HL-60 (cell line): ENCODE data around the gene FUT2.
"Not testable (repeated sequence)": the region's sequence is repeated elsewhere in the genome, so short reads cannot be mapped to it uniquely, and the experiment has no call there.

Source experiments
- DNase-seq, 2 experiments: peaks; one replicate each; pipeline ENCODE4 v3.0.0-alpha.2; 2010 to 2020; ENCODE audit warnings: low read depth in 1 of 2, low spot score in 1 of 2
- H3K27ac ChIP-seq: fragments of 250-450 bp; sonication (Bioruptor Pico); replicated peaks from 2 replicates; pipeline ENCODE4 v1.5.1; 2020; ENCODE audit warnings: mild to moderate bottlenecking, moderate library complexity
- H3K27me3 ChIP-seq: fragments of 250-450 bp; sonication (Bioruptor Pico); 2 replicates; pipeline ENCODE4 v1.5.1; 2021; ENCODE audit warnings: mild to moderate bottlenecking, moderate library complexity; ENCODE audit not compliant: insufficient read depth, poor library complexity, severe bottlenecking
- H3K4me3 ChIP-seq: replicated peaks from 2 replicates; pipeline ENCODE4 v1.5.1; 2011; ENCODE audit warnings: mild to moderate bottlenecking, control low read depth, low read length; ENCODE audit not compliant: insufficient read depth
- CTCF ChIP-seq: IDR thresholded peaks from one replicate; pipeline ENCODE4 v1.5.1; 2011; ENCODE audit warnings: low read length, control low read depth, inconsistent platforms; ENCODE audit not compliant: insufficient read depth
- GABPA ChIP-seq: IDR thresholded peaks from 2 replicates; pipeline ENCODE4 v1.6.1; 2012; ENCODE audit warnings: low read depth
- POLR2AphosphoS5 ChIP-seq: IDR thresholded peaks from 2 replicates; pipeline ENCODE4 v1.6.1; 2012; ENCODE audit warnings: low read depth
- SPI1 ChIP-seq: IDR thresholded peaks from 2 replicates; pipeline ENCODE4 v1.6.1; 2012; ENCODE audit warnings: low read depth, mild to moderate bottlenecking, borderline replicate concordance
- TF ChIP-seq, protein P1 (sequence below): IDR thresholded peaks from 2 replicates; pipeline ENCODE4 v1.6.1; 2012; ENCODE audit warnings: low read depth; ENCODE audit not compliant: insufficient replicate concordance

Gene FUT2

GRCh38 chr19:48656840-48657474, 38.8 kb upstream of the FUT2 start:
- Histone ChIP-seq H3K4me3 (no peak overlapping the region), H3K27me3 (no peaks in the 10 kb centered on the region), H3K27ac (no peak overlapping the region)
- no peak for DNase-seq
- TF ChIP-seq SPI1: no peak
- TF ChIP-seq, protein P1, sequence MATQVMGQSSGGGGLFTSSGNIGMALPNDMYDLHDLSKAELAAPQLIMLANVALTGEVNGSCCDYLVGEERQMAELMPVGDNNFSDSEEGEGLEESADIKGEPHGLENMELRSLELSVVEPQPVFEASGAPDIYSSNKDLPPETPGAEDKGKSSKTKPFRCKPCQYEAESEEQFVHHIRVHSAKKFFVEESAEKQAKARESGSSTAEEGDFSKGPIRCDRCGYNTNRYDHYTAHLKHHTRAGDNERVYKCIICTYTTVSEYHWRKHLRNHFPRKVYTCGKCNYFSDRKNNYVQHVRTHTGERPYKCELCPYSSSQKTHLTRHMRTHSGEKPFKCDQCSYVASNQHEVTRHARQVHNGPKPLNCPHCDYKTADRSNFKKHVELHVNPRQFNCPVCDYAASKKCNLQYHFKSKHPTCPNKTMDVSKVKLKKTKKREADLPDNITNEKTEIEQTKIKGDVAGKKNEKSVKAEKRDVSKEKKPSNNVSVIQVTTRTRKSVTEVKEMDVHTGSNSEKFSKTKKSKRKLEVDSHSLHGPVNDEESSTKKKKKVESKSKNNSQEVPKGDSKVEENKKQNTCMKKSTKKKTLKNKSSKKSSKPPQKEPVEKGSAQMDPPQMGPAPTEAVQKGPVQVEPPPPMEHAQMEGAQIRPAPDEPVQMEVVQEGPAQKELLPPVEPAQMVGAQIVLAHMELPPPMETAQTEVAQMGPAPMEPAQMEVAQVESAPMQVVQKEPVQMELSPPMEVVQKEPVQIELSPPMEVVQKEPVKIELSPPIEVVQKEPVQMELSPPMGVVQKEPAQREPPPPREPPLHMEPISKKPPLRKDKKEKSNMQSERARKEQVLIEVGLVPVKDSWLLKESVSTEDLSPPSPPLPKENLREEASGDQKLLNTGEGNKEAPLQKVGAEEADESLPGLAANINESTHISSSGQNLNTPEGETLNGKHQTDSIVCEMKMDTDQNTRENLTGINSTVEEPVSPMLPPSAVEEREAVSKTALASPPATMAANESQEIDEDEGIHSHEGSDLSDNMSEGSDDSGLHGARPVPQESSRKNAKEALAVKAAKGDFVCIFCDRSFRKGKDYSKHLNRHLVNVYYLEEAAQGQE: no peak
- no peak for TF ChIP-seq CTCF
- TF ChIP-seq GABPA: no peak
- TF ChIP-seq POLR2AphosphoS5: no peak

GRCh38 chr19:48657828-48658227, 37.9 kb upstream of the FUT2 start:
- H3K27me3 ChIP-seq, H3K4me3 ChIP-seq, H3K27ac ChIP-seq, DNase-seq: not testable (repeated sequence)

DNA sequence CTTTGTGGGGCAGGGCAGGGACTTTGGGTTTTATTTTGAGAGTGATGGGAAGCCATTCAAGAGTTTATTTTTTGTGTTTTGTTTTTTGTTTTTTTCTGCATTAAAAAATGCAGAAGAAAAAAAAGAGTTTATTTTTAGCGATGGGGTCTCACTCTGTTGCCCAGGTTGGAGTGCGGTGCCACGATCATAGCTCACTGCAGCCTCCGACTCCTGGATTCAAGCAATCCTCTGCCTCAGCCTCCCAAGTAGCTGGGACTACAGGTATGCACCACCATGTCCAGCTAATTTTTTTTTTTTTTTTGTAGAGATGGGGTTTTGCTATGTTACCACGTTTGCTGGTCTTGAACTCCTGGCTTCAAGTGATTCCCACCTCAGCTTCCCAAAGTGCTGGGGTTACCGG, 37.3 kb upstream of the FUT2 start:
- no peak for DNase-seq
- Histone ChIP-seq H3K27ac (no peak overlapping the region), H3K27me3 (no peaks in the 10 kb centered on the region), H3K4me3 (no peak overlapping the region)
- TF ChIP-seq CTCF (no peak), GABPA (no peak), SPI1 (no peak), POLR2AphosphoS5 (no peak)
- TF ChIP-seq, protein P1: no peak

- H3K27ac ChIP-seq: no peak overlapping the region
- TF ChIP-seq, protein P1: no peak
- TF ChIP-seq GABPA (no peak), SPI1 (no peak), CTCF (no peak)
- DNase-seq: no peak
- H3K4me3 ChIP-seq: no peak overlapping the region
- H3K27me3 ChIP-seq: no peaks in the 10 kb centered on the region
These were observed 36.0 kb upstream of the FUT2 start for GRCh38 chr19:48659768-48660167.
